ENCODE results near the gene PFN3.

PFN3 gene

DNA sequence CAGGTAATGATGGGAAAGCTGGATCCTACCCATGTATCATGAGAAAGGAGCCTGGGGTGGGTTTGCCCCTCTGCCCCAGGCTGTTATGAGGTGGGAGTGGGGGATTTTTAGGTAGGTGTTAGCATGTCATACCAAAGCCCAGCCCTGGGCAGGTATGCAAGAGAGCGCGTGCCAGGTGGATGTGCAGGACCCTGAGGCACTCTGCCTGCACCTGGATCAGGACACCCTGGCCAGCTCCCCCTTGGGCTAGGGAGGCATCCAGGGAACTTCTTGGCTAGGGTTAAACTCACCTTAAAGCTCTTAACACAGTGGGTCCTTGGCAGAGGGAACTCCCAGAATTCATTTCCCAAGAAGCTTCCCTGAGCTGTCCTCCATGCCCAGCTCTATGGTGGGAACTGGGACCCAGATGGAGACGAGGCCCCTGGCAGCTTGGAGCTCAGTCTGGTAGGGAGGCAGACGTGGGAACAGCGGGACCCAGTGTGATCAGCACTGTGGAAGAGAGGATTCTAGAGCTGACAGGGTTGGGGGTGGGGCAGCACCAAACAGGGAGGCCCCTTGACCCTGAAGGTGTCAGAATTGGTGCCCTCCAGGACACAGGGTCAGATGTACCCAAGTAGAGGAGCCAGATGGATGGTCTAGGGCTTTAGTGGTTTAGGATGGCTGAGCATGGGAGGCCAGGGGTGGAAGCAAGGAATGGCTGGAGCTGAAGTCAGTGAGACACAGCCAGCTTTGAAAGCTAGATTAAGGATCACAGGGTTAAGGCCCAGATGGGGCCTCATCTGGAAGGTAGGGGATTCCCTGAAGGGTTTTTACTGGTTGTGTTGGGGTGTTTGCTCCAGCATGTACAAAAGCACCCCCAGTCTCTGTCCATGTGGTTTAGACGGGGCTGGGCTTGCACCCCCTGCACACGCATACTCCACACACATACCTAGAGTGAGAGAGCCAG is 43.9 kb upstream of the PFN3 start:
- Histone ChIP-seq H3K4me1 (ENCODE audit: control insufficient read depth, insufficient read depth, low read length, poor library complexity, severe bottlenecking) (peaks cover 12% of the 10 kb centered on the region), H3K36me3 (ENCODE audit: control insufficient read depth, insufficient read depth, low read length) (peaks cover 15% of the 10 kb centered on the region), H3K9me3 (ENCODE audit: control insufficient read depth, low read length) (no peaks in the 10 kb centered on the region), H3K4me3 (ENCODE audit: extremely low read depth, insufficient read depth, low read length, poor library complexity, severe bottlenecking) (no peak overlapping the region), H3K27ac (ENCODE audit: low read depth, low read length, severe bottlenecking) (no peak overlapping the region)
- 73 to 90% methylated on average over 5 of the region's 7 CpGs for WGBS, 2 experiments (ENCODE audit: insufficient coverage in 2 of 2)

DNA sequence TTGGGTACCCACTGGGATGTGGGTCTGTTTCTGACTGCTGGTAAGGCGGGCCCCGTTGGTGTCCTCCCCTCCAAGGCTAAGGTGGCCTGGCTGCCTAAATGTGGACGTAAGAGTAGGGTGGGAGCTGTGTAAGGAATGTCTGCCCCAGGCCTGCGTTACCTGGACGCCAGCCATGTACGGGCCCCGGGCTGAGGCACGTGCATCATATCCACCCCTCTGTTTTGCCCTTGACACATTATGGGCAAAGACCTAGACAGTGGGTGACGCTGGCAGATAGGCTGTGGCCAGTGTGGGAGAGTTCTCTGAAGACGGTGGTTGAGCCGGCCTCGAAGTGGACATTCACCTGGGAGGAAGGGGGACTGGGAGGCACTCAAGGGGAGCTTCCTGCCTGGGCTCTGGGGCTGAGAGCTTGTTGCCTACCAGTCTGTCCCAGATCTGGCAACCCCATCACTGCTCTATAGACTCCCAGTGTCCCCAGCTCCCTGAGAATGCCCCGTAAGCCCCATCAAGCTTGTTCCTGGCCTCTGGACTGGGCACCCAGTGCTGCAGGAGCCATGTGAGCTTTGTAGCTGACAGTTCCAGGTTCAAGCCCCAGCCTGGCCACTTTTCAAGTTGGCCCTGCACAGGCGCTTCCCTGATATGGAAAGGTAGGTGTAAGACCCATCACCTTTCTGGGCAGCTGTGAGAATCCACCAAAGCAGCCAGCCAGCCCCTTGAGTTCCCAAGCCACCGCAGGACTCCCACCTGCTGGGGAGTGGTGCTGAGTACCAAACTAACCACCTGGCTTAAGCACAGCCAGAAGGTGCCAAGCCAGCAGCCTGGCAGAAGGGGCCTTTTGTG is 42.9 kb upstream of the PFN3 start:
- Histone ChIP-seq H3K27ac (ENCODE audit: low read depth, low read length, severe bottlenecking) (no peak overlapping the region), H3K9me3 (ENCODE audit: control insufficient read depth, low read length) (no peaks in the 10 kb centered on the region), H3K4me3 (ENCODE audit: extremely low read depth, insufficient read depth, low read length, poor library complexity, severe bottlenecking) (no peak overlapping the region), H3K4me1 (ENCODE audit: control insufficient read depth, insufficient read depth, low read length, poor library complexity, severe bottlenecking) (peaks cover 12% of the 10 kb centered on the region), H3K36me3 (ENCODE audit: control insufficient read depth, insufficient read depth, low read length) (peaks cover 19% of the 10 kb centered on the region)
- WGBS, 2 experiments (ENCODE audit: insufficient coverage in 2 of 2), result 96 to 97% methylated on average over 9 to 15 of the region's 15 CpGs

DNA sequence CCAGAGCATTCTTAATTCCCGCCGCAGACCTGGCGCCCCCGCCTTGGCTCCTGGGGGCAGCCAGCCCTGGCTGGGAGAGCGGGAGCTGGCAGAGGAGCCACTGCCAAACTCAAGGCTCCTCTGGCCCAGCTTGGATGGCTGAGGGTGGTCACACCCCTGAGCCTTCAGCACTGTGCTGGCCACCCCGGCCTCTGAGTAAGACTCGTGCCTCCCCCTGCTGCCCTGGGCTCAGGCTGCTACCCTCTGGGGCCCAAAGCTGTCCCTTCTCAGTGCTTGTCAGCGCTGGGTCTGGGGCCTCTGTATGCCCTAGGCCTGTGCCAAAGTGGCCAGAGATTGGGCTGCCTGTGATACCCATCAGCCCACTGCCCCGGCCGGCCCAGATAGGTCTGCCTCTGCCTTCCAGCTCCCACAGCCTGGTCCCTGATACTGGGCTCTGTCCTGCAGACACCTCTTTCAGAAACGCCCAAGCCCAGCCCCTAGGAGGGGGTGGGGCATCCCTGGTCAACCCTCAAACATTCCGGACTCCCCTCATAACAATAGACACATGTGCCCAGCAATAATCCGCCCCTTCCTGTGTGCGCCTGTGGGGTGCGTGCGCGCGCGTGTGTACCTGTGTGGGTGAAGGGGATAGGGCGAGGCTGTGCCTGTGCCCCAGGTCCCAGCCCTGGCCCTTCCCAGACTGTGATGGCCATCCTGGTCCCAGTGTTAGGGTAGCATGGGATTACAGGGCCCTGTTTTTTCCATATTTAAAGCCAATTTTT is 41.8 kb upstream of the PFN3 start:
- H3K4me3 ChIP-seq (ENCODE audit: extremely low read depth, insufficient read depth, low read length, poor library complexity, severe bottlenecking), result no peak overlapping the region
- no peak overlapping the region for H3K27ac ChIP-seq (ENCODE audit: low read depth, low read length, severe bottlenecking)
- peaks cover 25% of the 10 kb centered on the region for H3K36me3 ChIP-seq (ENCODE audit: control insufficient read depth, insufficient read depth, low read length)

DNA sequence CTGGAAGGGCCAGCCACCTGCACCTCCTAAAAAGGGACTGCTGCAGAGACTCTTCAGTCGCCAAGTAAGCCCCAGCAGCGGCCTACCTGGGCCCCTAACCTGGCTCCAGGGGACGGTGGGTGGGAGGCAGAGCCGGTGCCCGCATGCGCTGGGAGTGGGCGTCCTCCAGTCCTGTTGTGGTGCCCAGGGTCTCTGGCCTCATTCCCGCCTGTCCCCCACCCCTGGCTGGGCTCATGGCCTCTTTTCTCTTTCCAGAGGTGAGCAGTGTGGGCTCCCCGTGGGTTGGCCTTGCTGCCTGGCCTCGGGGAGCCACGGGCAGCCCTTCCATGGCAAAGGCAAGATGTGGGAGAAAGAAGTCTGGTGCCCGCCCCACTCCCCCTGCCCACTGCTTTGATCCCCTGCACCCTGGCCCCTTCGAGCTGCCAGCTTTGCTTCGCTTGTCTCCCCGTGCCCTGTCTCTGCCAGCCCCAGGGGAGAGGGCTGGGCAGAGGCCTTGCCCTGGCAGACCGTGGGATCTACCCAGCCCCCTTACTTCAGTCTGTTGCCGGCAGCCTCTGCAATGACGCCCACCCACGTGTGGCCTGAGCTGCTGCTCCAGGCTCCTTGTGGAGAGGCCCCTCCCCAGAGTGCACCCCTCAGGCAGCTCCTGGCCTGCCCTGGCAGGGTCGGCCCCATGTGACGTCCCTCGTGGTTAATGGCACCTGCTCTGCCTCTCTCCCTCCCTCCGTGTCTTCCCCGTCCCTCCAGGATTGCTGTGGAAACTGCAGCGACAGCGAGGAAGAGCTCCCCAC is 40.7 kb upstream of the PFN3 start:
- Histone ChIP-seq H3K27ac (ENCODE audit: low read depth, low read length, severe bottlenecking) (no peak overlapping the region), H3K4me1 (ENCODE audit: control insufficient read depth, insufficient read depth, low read length, poor library complexity, severe bottlenecking) (peaks cover 7% of the 10 kb centered on the region), H3K36me3 (ENCODE audit: control insufficient read depth, insufficient read depth, low read length) (peaks cover 31% of the 10 kb centered on the region), H3K9me3 (ENCODE audit: control insufficient read depth, low read length) (no peaks in the 10 kb centered on the region), H3K4me3 (ENCODE audit: extremely low read depth, insufficient read depth, low read length, poor library complexity, severe bottlenecking) (no peak overlapping the region)
- WGBS, 2 experiments (ENCODE audit: insufficient coverage in 2 of 2), result 94 to 95% methylated on average over 23 to 24 of the region's 26 CpGs

More for the DNA sequence above, 41.8 kb upstream of the PFN3 start:
- H3K4me1 ChIP-seq (ENCODE audit: control insufficient read depth, insufficient read depth, low read length, poor library complexity, severe bottlenecking), result peaks cover 8% of the 10 kb centered on the region
- no peaks in the 10 kb centered on the region for H3K9me3 ChIP-seq (ENCODE audit: control insufficient read depth, low read length)
- WGBS, 2 experiments (ENCODE audit: insufficient coverage in 2 of 2), result 91 to 93% methylated on average over 13 to 18 of the region's 20 CpGs

DNA sequence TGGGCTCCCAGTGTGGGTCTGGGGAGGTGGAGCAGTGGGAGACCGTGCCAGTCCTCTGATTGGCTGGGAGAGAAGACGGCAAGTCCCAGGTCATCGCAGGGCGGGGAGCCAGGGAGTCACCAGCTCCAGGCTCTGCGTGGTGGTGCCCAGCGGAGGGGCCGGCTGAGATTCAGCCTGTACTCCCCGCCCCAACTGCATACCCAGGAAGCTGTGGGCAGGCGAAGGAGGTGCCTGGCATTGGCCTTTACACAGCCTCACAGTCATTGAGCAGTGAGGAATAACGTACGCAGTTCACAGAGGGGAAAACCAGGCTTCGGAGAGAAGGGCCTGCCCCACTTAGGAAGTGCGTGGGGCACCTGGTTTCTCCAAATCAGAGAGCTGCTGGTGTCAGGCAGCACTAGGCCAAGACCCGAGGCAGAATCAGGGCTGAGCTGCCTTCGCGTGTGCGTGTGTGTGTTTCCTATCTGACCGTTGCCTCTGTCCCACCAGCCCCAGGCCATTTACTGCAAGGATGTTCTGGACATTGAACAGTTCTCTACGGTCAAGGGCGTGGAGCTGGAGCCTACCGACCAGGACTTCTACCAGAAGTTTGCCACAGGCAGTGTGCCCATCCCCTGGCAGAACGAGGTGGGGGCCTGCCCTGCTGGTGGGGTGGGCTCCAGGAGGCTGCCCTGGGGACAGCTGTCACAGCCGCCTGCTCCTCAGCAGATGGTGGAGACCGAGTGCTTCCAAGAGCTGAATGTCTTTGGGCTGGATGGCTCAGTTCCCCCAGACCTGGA is 39.9 kb upstream of the PFN3 start:
- 90 to 93% methylated on average over 24 of the region's 24 CpGs for WGBS, 2 experiments (ENCODE audit: insufficient coverage in 2 of 2)

DNA sequence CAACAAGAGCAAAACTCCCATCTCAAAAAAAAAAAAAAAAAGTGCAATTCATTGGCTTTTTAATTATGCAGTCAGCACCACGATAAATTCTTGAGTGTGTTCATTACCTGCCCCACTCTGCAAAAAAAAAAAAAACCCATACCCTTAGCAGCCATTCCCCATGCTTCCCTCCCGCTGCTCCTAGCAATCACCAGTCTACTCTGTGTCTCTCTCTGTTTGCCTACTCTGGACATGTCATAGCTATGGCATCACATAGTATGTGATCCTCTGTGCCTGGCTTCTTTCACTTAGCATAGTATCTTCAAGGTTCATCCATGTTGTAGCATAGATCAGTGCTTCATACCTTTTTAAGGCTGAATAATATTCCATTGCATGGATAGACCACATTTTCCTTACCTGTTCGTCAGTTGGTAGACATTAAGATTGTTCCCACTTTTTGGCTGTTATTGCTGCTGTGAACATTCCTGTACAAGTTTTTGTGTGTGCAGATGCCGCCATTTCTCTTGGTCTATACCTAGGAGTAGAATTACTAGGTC is 39.1 kb upstream of the PFN3 start:
- peaks cover 41% of the 10 kb centered on the region for H3K36me3 ChIP-seq (ENCODE audit: control insufficient read depth, insufficient read depth, low read length)
- H3K4me3 ChIP-seq (ENCODE audit: extremely low read depth, insufficient read depth, low read length, poor library complexity, severe bottlenecking), result no peak overlapping the region
- H3K4me1 ChIP-seq (ENCODE audit: control insufficient read depth, insufficient read depth, low read length, poor library complexity, severe bottlenecking), result peaks cover 2% of the 10 kb centered on the region
- 100% methylated on average over 2 to 3 of the region's 4 CpGs for WGBS, 2 experiments (ENCODE audit: insufficient coverage in 2 of 2)
- H3K9me3 ChIP-seq (ENCODE audit: control insufficient read depth, low read length), result no peaks in the 10 kb centered on the region
- H3K27ac ChIP-seq (ENCODE audit: low read depth, low read length, severe bottlenecking), result no peak overlapping the region

More for the DNA sequence above, 39.9 kb upstream of the PFN3 start:
- no peaks in the 10 kb centered on the region for H3K9me3 ChIP-seq (ENCODE audit: control insufficient read depth, low read length)
- H3K27ac ChIP-seq (ENCODE audit: low read depth, low read length, severe bottlenecking), result no peak overlapping the region
- peaks cover 2% of the 10 kb centered on the region for H3K4me1 ChIP-seq (ENCODE audit: control insufficient read depth, insufficient read depth, low read length, poor library complexity, severe bottlenecking)
- peaks cover 33% of the 10 kb centered on the region for H3K36me3 ChIP-seq (ENCODE audit: control insufficient read depth, insufficient read depth, low read length)
- no peak overlapping the region for H3K4me3 ChIP-seq (ENCODE audit: extremely low read depth, insufficient read depth, low read length, poor library complexity, severe bottlenecking)

DNA sequence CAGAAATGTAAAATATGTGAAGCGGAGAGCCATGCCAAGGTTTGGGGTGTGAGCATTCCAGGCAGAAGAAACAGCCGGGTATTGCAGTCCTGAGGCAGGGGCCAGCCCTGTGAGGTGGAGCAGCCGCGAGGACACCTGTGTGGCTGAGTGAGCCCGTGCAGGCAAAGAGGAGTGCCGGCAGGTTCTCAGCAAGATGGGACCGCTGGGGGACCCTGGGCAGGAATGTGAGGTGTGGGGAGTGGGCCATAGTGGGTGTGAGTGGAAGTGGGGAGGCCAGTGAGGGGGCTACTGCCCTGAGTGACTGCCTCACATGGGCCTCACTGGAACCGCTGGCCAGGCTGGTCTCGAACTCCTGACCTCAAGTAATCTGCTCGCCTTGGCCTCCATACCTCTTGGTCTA is 38.0 kb upstream of the PFN3 start:
- Histone ChIP-seq H3K4me1 (ENCODE audit: control insufficient read depth, insufficient read depth, low read length, poor library complexity, severe bottlenecking) (peaks cover 2% of the 10 kb centered on the region), H3K27ac (ENCODE audit: low read depth, low read length, severe bottlenecking) (no peak overlapping the region), H3K36me3 (ENCODE audit: control insufficient read depth, insufficient read depth, low read length) (peaks cover 50% of the 10 kb centered on the region), H3K9me3 (ENCODE audit: control insufficient read depth, low read length) (no peaks in the 10 kb centered on the region), H3K4me3 (ENCODE audit: extremely low read depth, insufficient read depth, low read length, poor library complexity, severe bottlenecking) (no peak overlapping the region)
- WGBS, 2 experiments (ENCODE audit: insufficient coverage in 2 of 2), result 91 to 99% methylated on average over 7 to 9 of the region's 10 CpGs

DNA sequence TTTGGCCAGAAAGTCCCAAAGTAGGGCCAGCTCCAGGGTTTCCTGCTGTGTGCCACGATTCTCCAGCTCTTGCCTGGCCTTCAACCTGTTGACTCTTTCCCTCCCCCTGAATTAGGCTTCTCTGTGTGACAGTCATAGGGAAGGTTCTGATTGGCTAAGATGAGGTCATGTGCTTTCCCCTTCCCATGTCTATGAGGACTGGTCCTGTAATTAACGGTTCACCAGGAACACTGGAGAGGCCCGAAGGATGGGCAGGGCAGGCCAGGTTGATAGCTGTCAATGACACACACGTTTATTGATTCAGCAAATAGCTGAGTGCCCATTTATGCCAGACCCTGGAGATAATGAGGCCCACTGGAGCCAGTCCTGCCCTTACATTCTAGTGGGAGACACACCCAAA is 37.2 kb upstream of the PFN3 start:
- no peaks in the 10 kb centered on the region for H3K9me3 ChIP-seq (ENCODE audit: control insufficient read depth, low read length)
- H3K4me1 ChIP-seq (ENCODE audit: control insufficient read depth, insufficient read depth, low read length, poor library complexity, severe bottlenecking), result peaks cover 2% of the 10 kb centered on the region
- peaks cover 55% of the 10 kb centered on the region for H3K36me3 ChIP-seq (ENCODE audit: control insufficient read depth, insufficient read depth, low read length)
- 77 to 80% methylated on average over 4 of the region's 4 CpGs for WGBS, 2 experiments (ENCODE audit: insufficient coverage in 2 of 2)
- no peak overlapping the region for H3K27ac ChIP-seq (ENCODE audit: low read depth, low read length, severe bottlenecking)
- no peak overlapping the region for H3K4me3 ChIP-seq (ENCODE audit: extremely low read depth, insufficient read depth, low read length, poor library complexity, severe bottlenecking)

DNA sequence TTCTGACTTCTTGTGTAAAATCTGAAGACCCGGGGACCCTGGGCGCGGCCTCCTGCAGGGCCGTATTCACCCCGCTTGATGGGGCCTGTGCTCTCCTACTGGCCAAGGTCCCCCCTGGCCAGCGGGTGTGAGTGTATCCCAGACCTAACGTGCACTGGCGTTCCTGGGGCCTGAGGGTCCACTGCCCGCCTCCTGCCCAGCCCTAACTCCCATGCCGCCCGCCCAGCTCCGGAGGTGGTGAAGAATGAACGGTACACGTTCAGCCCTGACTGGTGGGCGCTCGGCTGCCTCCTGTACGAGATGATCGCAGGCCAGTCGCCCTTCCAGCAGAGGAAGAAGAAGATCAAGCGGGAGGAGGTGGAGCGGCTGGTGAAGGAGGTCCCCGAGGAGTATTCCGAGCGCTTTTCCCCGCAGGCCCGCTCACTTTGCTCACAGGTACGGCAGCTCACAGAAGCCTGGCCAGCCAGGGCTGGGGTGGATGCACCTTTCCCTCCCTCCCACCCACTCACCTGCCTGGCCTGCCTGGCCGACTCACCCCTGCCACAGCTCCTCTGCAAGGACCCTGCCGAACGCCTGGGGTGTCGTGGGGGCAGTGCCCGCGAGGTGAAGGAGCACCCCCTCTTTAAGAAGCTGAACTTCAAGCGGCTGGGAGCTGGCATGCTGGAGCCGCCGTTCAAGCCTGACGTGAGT is 35.5 kb upstream of the PFN3 start:
- H3K4me1 ChIP-seq (ENCODE audit: control insufficient read depth, insufficient read depth, low read length, poor library complexity, severe bottlenecking), result no peaks in the 10 kb centered on the region
- peaks cover 68% of the 10 kb centered on the region for H3K36me3 ChIP-seq (ENCODE audit: control insufficient read depth, insufficient read depth, low read length)
- 95 to 97% methylated on average over 26 to 37 of the region's 37 CpGs for WGBS, 2 experiments (ENCODE audit: insufficient coverage in 2 of 2)
- H3K9me3 ChIP-seq (ENCODE audit: control insufficient read depth, low read length), result no peaks in the 10 kb centered on the region
- H3K27ac ChIP-seq (ENCODE audit: low read depth, low read length, severe bottlenecking), result no peak overlapping the region
- H3K4me3 ChIP-seq (ENCODE audit: extremely low read depth, insufficient read depth, low read length, poor library complexity, severe bottlenecking), result no peak overlapping the region

All from mesodermal cell (in vitro differentiated cells).